Lower lobe of right lung (tissue), 2 donors: ENCODE data around the gene MRPS12. TPM values are rescaled to one million over a fixed set of nuclear protein-coding genes. Genes with fewer than 3 reads are reported as not detected.

Source experiments
- ATAC-seq, 2 donors: fragments of 200-7000 bp; cut with Tn5 transposase; one replicate each; pipeline ENCODE4 v1.9.1; 2020 to 2022; ENCODE audit warnings: mild to moderate bottlenecking in 2 of 2, moderate library complexity in 2 of 2
- DNase-seq: peaks from one replicate; pipeline ENCODE4 v3.0.0-alpha.2; 2020
- H3K27ac ChIP-seq: fragments of 200-600 bp; one replicate; pipeline ENCODE4 v1.8.0; 2022
- H3K27me3 ChIP-seq: fragments of 200-600 bp; one replicate; pipeline ENCODE4 v1.8.0; 2022; ENCODE audit warnings: low read depth
- H3K36me3 ChIP-seq: fragments of 200-600 bp; one replicate; pipeline ENCODE4 v1.8.0; 2022; ENCODE audit warnings: mild to moderate bottlenecking
- H3K4me1 ChIP-seq: fragments of 200-600 bp; one replicate; pipeline ENCODE4 v1.8.0; 2022
- H3K4me3 ChIP-seq: fragments of 200-600 bp; one replicate; pipeline ENCODE4 v1.8.0; 2022; ENCODE audit warnings: mild to moderate bottlenecking
- H3K9me3 ChIP-seq: fragments of 200-600 bp; one replicate; pipeline ENCODE4 v1.8.0; 2022
- CTCF ChIP-seq: fragments of 200-600 bp; IDR thresholded peaks from one replicate; pipeline ENCODE4 v1.8.0; 2022; ENCODE audit warnings: antibody characterized with exemption, mild to moderate bottlenecking
- intact Hi-C: fragments of 100-400 bp; cut with DNase I; formaldehyde crosslinking; loops from one replicate; pipeline ENCODE4 v1.11.0; 2022
- total RNA-seq: library from RNA; stranded (reverse); fragmentation: NEBNext Ultra II Directional; extraction: Animal tissue kit (Norgen Biotek cat#: 25700); gene quantifications from one replicate; pipeline ENCODE4 v1.2.1, GENCODE V29; 2021
- donor health status: DM: no; HTN: yes; CAD: no; lungs with severe emphysema.

The MRPS12 gene
- total RNA-seq, 1 donor from 2014 or later, result 25.9 TPM

- Histone ChIP-seq H3K4me1 (peaks cover 26% of the 10 kb centered on the region), H3K36me3 (peaks cover 6% of the 10 kb centered on the region), H3K4me3 (peak within 1 kb of the TSS; percentile 74), H3K9me3 (no peaks in the 10 kb centered on the region), H3K27me3 (no peaks in the 10 kb centered on the region), H3K27ac (peak within 1 kb of the TSS; percentile 91)
- TF ChIP-seq CTCF, result no peak
- DNase-seq (peak; percentile 100), ATAC-seq (peak; percentile 97 to 98)
- intact Hi-C loops, result no loop called here
Measured at GRCh38 chr19:38899447-38900201, 31.1 kb upstream of the MRPS12 start, which contains the start of the genes NFKBIB and SIRT2. TSS of gene NFKBIB (plus strand) at chr19:38899969. CDS start at chr19:38900033, 64 bp downstream. TSS of gene SIRT2 (minus strand) at chr19:38899618. CDS start at chr19:38899521, 97 bp downstream.

GRCh38 chr19:38900202-38900629, 30.5 kb upstream of the MRPS12 start:
- Histone ChIP-seq H3K27me3 (no peaks in the 10 kb centered on the region), H3K9me3 (no peaks in the 10 kb centered on the region), H3K27ac (peak overlapping the region; percentile 91), H3K36me3 (peaks cover 12% of the 10 kb centered on the region), H3K4me1 (peaks cover 26% of the 10 kb centered on the region), H3K4me3 (peak overlapping the region; percentile 74)
- DNase-seq (no peak), ATAC-seq (no peak)
- no peak for TF ChIP-seq CTCF
- intact Hi-C loops, result no loop called here

GRCh38 chr19:38900743-38901190, 30.0 kb upstream of the MRPS12 start:
- no peak for TF ChIP-seq CTCF
- DNase-seq, result no peak
- intact Hi-C loops, result no loop called here
- ATAC-seq, result no peak
- H3K36me3 ChIP-seq, result peaks cover 18% of the 10 kb centered on the region
- peaks cover 26% of the 10 kb centered on the region for H3K4me1 ChIP-seq
- H3K27me3 ChIP-seq, result no peaks in the 10 kb centered on the region
- no peaks in the 10 kb centered on the region for H3K9me3 ChIP-seq
- H3K4me3 ChIP-seq, result peak overlapping the region; percentile 74
- peak overlapping the region; percentile 91 for H3K27ac ChIP-seq

GRCh38 chr19:38901683-38902082, 29.1 kb upstream of the MRPS12 start:
- no peaks in the 10 kb centered on the region for H3K9me3 ChIP-seq
- intact Hi-C loops, result no loop called here
- ATAC-seq, result no peak
- H3K27me3 ChIP-seq, result no peaks in the 10 kb centered on the region
- H3K4me3 ChIP-seq, result no peak overlapping the region
- H3K36me3 ChIP-seq, result peaks cover 23% of the 10 kb centered on the region
- TF ChIP-seq CTCF, result no peak
- DNase-seq, result no peak
- peak overlapping the region; percentile 91 for H3K27ac ChIP-seq
- peaks cover 26% of the 10 kb centered on the region for H3K4me1 ChIP-seq

GRCh38 chr19:38904581-38905539, 25.9 kb upstream of the MRPS12 start:
- no peak for TF ChIP-seq CTCF
- peak in 1 of 2 donors; percentile 33 for ATAC-seq
- no peak overlapping the region for H3K27ac ChIP-seq

More at GRCh38 chr19:38904581-38905539, 25.9 kb upstream of the MRPS12 start:
- no peak for DNase-seq
- intact Hi-C loops, result no loop called here
- peaks cover 13% of the 10 kb centered on the region for H3K4me1 ChIP-seq
- peaks cover 51% of the 10 kb centered on the region for H3K36me3 ChIP-seq
- H3K4me3 ChIP-seq, result no peak overlapping the region
- no peaks in the 10 kb centered on the region for H3K27me3 ChIP-seq
- H3K9me3 ChIP-seq, result no peaks in the 10 kb centered on the region
